NCI-H446 treated with DMSO at 0.1 percent for 48 hours (cell line): ENCODE results near the gene WNT9B.

Experiments
- DNase-seq: peaks from one replicate; lab custom pipeline; 2025; lab: John Stamatoyannopoulos, UW

WNT9B gene

DNA sequence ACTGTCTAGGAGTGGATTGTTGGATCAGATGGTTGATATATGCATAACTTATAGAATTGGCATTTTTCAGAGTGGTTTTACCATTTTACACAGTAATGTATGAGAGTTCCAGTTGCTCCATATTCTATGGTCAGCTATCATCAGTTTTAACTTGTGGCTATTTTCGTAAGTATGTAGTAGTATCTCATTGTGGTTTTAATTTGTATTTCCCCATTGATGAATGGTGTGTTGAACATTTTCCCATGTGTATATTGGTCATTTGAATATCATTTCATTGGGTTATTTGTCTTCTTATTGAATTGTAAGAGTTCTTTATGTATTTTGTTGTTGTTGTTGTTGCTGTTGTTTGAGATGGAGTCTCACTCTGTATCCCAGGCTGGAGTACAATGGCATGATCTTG lies 6.2 kb downstream of the WNT9B start:
- no peak for DNase-seq

DNA sequence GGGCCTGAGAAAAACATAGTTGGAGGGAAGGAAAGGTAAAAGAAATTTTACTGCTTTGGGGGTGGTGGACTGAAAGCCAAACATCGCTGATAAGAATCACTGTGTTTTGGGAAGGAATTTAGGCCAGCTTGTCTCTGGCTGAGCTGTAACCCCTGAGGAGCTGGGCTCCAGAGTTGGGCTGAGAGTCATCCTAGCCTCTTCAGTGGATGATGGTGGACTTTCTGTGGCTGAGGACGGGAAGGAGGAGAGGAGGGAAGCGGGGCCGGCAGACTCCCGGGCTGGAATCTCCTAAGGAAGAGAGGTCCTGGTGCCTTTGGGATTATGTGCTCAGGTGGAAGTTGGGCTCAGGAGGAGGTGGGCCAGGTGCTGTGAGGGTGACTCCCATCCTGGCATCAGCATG lies 8.6 kb downstream of the WNT9B start:
- DNase-seq, result no peak

DNA sequence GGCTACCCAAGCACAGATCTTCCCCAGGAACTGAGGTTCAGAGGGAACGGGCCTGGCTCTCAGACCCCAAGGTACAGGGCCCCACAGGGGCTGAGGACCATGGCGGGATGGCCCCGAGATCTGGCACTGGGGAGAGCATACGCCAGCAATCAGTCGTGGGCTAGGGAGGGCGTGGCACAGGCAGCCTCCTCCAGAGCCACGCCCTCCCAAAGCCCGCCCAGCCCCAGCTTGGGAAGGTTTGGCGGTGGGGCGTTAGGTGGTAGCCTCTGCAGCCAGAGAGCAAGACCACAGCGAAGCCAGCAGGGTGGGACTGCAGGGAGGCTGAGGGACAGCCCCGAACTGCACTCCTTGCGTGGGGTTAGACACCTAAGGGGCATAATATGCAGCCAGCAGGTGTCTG lies 11.6 kb downstream of the WNT9B start:
- DNase-seq, result no peak

DNA sequence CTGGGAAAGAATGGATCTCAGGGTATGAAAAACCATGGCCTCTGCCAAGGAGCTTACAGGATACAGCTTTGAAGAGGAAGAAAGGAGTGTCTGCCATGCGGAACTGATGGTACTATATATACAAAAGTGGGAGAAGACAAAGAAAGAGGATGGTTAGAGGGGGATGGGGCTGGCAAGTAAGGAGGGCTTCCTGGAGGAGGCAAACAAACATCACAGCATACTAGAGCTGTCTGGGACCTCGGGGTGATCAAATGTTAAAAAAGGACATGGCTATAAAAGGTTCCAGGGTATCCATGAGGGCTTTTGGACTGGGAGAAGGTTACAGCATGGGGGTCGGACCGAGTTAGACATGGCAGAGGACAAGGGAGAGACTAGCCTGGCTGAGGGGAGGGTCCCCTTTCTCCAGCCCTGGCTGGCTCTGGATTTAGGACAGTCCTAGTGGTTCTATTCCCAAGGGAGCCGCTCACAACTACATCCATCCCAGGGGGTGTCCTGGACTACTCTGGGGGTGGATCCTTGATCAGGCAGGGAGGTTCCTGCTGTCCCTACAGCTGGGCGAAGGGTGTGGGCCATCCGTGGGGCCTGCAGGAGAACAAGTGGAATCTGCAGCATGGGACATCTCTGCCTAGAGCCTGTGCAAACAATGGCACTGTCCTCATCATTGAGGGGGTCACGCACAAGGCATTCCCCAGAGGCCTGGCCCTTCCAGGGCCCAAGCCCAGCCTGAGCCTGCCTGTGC lies 12.2 kb downstream of the WNT9B start:
- DNase-seq, result no peak

DNA sequence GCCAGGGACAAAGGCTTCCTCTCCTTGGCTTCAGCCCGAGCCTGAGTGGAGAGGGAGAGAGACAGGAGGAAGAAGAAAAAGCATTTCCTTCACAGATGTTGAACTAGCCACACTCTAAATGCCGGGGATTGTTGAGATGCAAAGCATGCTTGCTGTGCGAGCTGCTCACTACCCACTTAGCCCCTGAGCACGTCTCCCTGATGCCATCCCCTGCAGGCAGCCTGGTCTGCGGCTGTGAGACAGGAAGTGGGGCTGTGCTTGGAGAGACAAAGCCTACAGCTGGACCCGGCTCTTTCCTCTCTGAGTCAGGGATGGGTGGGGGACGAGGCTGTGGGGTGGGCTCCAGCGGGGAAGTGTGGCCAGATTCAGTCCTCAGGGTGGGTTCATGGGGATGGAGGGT lies 13.7 kb downstream of the WNT9B start:
- DNase-seq, result no peak

DNA sequence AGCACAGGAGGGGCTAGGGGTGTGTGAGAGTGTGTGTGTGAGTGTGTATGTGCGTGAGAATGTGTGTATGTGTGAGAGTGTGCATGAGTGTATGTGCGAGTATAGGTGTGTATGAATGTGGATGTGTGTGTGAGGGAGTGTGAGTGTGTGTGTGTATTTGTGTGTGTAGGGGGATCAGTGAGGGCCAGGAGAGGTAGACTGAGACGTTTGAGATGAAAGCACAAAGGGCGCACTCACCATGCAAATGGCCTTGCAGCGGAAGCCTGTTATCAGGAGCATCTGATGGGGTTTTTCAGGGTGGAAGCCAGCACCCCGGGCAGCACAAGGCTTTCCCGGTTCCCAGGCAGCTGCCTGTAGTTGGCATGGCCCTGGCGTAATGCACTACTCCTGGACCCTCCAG lies 14.9 kb downstream of the WNT9B start:
- no peak for DNase-seq

DNA sequence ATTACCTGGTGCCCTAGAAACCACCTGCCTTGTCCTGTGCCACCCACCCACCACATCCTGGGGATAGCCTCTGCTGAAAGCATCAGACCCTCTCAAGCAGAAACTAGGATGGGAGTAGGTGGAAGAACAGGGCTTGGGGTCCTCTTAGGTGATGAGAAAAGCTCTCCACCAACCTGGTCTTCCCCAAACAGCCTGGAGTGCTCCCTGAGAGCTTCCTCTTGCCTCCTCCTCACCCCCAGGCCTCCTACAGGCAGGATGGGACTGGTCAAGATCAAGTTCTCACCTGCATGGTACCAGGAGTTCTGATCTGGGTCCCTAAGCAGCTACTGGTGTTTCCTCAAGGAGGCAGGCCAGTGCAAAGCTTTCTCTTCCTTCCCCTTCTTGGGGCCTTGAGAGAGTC lies 15.4 kb downstream of the WNT9B start:
- no peak for DNase-seq

DNA sequence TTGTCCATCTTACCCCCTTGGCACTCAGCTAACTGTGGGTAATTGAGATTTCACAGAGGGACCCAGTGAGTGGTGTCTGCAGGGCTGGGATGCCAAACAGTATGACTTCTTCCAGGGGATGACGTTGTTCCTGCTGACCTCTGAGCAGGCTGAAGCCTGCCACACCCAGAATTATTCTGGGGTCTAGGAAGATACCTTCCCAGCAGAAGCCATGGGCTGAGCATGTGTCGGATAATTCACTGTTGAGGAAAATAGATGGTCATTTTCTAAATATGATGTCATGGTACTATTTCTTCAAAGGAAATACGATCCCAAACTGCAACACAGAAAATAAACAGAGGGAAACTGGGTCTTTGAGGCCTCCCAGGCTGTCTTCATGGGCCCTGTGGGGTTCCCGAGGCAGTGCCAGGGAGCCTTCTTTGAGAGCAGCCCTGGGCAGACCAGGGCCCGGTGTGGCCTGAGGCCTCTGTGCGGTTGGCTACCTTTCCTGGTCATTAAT lies 17.4 kb downstream of the WNT9B start:
- DNase-seq, result no peak

DNA sequence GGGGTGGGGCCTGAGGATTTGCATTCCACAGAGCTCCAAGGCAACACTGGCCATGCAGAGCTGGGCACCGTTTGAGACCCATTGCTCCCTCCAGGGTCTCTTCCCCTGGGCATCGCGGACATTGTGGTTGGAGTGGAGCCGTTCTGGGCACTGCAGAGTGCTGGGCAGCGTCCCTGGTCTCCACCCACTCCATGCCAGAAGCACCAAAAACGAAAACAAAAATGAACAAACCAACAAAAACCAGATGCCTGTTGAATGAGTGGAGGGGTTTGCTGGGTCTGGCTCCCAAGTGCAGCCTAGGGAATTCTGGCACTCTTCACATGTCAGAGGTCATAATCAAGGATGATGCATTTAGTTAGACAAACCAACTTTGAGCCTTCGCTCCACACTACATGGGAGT lies 17.9 kb downstream of the WNT9B start:
- no peak for DNase-seq

DNA sequence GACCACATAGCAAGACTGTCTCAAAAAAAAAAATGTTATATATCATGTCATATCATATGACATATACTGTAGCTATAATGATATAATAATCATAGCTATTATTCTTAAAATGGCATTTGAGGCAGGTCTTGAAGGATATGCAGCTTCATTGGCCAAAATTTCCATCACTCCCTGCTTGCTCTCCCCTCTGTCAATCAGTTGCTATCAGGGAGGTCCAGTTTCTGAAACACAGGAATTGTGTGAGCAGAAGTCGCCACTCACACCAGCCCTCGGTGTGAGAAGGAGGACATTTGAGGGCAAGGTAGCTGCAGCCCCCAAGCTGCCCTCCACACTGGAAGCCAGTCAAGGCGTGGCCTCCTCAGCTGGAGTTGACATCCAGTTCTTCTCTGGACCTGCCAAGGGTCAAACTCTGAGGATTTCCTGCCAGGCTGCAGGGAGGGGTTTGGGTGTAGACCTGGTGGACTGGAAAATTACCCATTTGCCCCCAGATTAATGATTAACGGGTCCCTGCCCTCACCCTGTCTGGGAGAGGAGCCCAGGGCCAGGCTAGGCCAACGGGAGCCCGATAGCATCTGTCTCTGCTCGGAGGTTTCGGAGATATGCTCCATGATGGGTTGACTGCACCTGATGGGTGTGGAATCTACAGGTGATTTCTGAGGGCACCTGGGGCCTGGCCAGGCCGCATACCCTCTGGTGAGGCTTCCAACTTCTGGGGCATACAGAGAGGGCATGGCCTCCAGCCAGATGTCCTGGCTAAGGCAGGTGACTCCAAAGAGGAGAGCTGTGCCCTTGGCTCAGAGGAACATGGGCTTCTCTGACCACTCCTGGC lies 18.8 kb downstream of the WNT9B start:
- DNase-seq, result no peak

DNA sequence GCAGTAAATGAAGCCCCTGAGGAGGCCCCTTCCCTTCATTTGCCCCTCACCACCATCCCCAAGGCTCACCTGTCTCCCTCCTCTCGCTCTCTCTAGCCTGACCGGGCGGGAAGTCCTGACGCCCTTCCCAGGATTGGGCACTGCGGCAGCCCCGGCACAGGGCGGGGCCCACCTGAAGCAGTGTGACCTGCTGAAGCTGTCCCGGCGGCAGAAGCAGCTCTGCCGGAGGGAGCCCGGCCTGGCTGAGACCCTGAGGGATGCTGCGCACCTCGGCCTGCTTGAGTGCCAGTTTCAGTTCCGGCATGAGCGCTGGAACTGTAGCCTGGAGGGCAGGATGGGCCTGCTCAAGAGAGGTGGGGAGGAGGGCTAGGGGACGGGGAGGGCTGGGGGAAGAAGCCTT lies 21.0 kb downstream of the WNT9B start:
- no peak for DNase-seq

DNA sequence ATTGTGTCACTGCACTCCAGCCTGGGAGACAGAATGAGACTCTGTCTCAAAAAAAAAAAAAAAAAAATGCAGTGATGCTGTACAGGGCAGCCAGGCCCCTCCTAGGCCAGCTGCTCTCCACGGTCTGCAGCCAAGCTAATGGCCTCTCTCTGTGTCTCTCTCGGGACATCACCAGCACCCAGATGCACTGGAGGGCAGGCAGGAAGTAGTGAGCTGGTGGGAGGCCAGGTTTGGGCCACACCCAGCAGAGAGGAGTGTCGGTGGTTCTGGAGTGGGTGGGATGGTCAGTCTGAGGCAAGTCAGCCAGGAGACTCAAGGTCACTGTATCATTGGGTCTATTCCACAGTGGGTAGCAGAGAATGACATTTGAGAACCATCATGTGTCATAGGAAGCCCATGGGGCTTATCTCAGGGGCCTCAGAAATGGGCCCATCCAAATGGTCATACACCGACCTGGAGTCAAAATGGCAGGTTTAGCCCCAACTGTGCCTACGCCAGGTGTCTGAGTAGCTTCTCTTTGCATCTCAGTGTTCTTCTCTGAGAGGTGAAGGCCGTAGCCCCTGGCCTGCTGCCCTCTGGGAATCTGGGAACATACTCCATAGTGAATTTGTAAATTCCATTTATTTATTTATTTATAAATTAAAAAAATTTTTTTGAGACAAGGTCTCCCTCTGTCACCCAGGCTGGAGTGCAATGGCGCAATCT lies 22.7 kb downstream of the WNT9B start:
- no peak for DNase-seq

DNA sequence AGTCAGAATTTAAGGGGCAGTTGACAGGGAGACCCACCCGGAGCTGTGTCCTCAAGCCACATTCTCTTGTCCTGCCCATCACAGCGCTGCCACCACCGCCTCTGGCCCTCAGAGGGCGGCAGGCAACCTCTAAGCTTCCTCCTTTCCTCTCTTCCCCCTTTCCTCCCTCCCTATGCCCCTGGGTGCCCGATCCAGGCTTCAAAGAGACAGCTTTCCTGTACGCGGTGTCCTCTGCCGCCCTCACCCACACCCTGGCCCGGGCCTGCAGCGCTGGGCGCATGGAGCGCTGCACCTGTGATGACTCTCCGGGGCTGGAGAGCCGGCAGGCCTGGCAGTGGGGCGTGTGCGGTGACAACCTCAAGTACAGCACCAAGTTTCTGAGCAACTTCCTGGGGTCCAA lies 23.5 kb downstream of the WNT9B start:
- no peak for DNase-seq

DNA sequence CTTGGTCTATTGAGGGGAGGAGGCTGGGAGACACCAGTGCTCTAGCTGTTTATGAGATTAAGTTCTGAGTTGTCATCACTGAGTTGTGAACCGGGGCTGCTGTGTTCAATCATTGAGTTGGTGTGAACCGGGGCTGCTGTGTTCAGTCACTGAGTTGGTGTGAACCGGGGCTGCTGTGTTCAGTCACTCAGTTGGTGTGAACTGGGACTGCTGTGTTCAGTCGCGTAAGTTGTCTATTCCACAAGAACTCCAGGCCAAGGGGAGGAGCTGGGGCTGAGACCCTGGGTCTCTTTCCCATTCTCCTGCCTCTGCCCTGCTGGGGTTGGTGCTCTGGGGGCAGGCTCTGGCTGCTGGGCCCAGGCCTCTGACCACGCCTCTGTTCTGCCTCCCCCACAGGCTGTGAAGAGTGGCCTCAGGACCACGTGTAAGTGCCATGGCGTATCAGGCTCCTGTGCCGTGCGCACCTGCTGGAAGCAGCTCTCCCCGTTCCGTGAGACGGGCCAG lies 24.5 kb downstream of the WNT9B start:
- no peak for DNase-seq

DNA sequence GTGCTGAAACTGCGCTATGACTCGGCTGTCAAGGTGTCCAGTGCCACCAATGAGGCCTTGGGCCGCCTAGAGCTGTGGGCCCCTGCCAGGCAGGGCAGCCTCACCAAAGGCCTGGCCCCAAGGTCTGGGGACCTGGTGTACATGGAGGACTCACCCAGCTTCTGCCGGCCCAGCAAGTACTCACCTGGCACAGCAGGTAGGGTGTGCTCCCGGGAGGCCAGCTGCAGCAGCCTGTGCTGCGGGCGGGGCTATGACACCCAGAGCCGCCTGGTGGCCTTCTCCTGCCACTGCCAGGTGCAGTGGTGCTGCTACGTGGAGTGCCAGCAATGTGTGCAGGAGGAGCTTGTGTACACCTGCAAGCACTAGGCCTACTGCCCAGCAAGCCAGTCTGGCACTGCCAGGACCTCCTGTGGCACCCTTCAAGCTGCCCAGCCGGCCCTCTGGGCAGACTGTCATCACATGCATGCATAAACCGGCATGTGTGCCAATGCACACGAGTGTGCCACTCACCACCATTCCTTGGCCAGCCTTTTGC lies 25.0 kb downstream of the WNT9B start:
- DNase-seq, result no peak

DNA sequence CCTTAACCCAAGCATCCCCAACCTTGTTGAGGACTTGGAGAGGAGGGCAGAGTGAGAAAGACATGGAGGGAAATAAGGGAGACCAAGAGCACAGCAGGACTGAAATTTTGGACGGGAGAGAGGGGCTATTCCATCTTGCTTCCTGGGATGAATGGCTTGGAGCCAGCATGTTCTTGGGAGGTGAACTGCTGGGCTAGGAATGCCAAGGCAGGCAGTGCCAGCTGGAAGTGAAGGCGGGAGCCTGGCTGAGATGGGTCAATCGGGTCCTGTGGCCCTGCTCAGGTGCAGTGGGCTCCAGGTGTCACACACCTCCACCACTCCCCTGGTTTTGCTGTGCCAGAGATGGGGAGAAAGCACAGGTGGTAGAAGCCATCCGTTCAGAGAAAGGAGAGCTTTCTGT lies 25.5 kb downstream of the WNT9B start:
- no peak for DNase-seq

DNA sequence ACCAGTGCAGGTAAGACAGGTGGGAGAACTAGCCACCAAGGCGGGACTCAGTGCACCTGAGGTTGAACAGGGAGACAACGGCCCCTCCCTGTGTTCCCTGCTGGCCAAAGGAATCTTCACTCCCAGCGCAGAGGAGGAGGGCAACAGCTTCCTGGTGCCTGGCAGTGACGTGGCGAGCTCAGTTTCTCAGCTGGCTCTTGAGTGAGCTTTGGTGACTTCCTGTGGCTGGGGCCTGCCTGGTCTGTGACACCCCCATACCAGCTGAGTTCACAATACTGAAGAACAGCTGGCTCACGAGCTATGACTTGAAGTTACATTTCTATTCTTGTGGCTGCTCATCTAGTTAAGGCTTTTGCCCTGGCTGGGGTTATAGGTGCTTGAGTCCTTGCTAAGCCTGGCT lies 26.1 kb downstream of the WNT9B start:
- DNase-seq, result no peak

DNA sequence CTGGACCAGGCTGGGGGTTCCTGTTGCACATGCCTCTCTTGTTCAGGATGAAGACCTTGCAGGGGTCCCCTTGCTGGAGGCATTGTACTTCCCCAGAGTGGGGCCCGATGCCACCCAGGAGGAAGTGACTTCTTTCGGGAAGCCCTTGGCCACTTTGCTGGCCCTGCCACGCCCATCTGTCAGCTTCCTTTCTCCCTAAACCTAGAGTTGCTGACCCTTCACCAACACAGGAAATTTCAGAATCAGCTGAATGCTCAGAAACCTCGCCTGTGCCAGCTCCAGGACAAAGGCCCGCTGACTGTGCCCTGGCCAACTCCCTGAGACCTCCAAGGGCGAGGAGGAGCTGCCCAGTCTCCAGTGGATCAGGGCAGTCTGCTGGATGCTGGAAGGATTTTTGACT lies 26.7 kb downstream of the WNT9B start:
- no peak for DNase-seq

DNA sequence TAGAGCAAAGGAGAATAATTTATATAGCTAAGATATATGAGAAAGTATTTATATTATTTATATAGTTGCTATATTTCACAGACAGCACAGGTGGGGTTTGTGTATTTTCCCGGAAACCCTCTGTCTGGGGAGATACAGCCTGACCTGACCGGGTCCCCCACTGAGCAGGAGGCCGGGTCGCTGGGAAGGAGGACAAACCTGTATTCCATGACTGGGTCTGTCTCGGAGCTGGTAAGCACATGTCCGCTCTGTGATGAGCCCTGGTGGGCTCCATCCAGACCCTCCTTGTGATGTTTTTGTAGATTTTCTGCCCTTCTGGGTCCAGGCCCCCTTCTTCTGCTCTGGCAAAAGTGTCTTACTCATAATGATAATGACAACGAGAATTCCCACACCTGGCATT lies 27.7 kb downstream of the WNT9B start:
- no peak for DNase-seq

DNA sequence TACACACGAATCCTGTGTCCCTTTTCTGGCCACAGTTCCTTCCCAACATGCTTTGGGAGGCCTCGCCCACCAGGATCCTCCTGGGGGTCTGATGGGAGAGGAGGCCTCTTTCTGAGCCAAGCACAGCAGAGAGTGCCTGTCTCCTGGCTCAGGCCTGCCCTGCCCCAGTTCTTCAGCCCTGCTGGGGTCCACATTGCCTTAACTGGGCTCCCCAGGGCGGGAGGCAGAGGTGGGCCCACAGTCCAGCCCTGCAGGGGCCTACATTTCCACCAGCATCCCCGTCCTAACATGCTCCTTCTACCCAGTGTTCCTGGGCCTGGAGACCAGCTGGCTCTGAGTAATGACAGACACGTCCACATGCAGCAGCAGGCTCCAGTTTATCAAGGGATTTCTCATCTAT lies 29.6 kb downstream of the WNT9B start:
- DNase-seq, result no peak

DNA sequence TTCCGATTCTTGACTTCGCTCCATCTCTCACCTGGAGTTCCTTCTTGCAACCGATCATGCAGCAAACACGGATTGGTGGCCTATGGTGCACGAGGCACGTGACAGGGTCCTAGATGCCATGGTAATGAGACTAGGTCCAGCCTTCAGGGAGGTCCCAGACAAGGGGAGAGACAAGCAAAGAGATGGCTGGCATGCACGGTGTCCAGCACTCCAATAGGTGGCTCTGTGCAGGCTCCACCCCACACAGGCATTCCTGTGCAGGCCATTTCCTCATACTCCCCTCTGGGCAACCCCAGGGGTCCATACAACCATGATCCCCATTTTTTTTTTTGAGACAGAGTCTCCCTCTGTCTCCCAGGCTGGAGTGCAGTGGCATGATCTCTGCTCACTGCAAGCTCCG lies 31.3 kb downstream of the WNT9B start:
- no peak for DNase-seq

DNA sequence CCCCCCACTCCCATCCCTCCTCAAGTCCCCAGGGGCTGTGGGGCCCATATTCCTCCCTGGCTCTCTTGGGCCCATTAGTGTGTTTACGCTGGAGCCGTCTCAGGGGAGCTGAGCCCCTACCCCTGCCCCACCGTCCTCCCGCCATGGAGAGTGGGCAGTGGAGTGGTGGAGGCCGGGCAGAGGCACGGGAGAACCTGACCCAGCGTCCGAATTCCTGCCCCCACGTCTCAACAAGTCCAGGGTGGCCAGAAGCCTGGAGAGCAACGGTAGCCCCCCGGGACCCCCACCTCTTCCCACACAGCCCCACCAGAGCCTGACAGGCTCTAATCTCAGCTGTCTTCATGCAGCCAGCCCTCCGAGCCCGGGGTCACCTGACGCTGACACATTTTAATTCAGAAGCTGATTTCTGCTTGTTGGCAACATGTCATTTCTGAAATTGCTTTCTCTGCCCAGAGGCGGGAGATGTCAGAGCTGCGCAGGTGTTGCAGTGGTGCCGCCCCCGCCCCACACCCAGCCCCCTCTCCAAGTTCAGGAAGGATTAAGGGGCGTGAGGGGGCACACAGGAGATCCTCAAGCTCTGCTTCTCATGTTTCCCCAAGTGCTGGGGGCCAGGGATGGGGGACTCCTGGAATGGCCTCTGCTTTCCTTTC lies 32.6 kb downstream of the WNT9B start:
- no peak for DNase-seq
